HUES64 (cell line): ENCODE results near the gene KRTAP13-3. TPM values are rescaled to one million over a fixed set of nuclear protein-coding genes. Genes with fewer than 3 reads are reported as not detected.

Source experiments
- H3K27ac ChIP-seq: 2 replicates; pipeline ENCODE4 v1.7.0; 2013; ENCODE audit warnings: low read depth, low read length, inconsistent platforms
- H3K27me3 ChIP-seq: 2 replicates; pipeline ENCODE4 v1.6.1; 2013; ENCODE audit warnings: mild to moderate bottlenecking, low read length; ENCODE audit not compliant: insufficient read depth
- H3K36me3 ChIP-seq: 2 replicates; pipeline ENCODE4 v1.6.1; 2013; ENCODE audit warnings: mild to moderate bottlenecking, low read length; ENCODE audit not compliant: insufficient read depth
- H3K4me1 ChIP-seq: 2 replicates; pipeline ENCODE4 v1.6.1; 2013; ENCODE audit warnings: mild to moderate bottlenecking, low read length, moderate library complexity; ENCODE audit not compliant: insufficient read depth
- H3K4me3 ChIP-seq: 2 replicates; pipeline ENCODE4 v1.5.1; 2013; ENCODE audit warnings: mild to moderate bottlenecking, low read length, moderate library complexity
- H3K9ac ChIP-seq: 2 replicates; pipeline ENCODE4 v1.6.1; 2013; ENCODE audit warnings: mild to moderate bottlenecking, low read depth, low read length
- H3K9me3 ChIP-seq: 2 replicates; pipeline ENCODE4 v1.6.1; 2013; ENCODE audit warnings: low read depth, low read length; ENCODE audit not compliant: insufficient read depth
- WGBS: fragments of 150-250, 120-280 bp; methylation state at CpG from one replicate; pipeline ENCODE4 v1.1.7; 2013; ENCODE audit warnings: missing lambda C conversion rate; 5-methylcytosine and 5-hydroxymethylcytosine counted together
- polyA plus RNA-seq, 2 experiments: library from polyadenylated mRNA; stranded (reverse); fragments of 50-300 nt; gene quantifications; one replicate each; pipeline ENCODE4 v1.2.3, GENCODE V29; 2013

KRTAP13-3 gene
- polyA plus RNA-seq (2013, experiment 1 of 2): not detected
- polyA plus RNA-seq (2013, experiment 2 of 2): not detected

DNA sequence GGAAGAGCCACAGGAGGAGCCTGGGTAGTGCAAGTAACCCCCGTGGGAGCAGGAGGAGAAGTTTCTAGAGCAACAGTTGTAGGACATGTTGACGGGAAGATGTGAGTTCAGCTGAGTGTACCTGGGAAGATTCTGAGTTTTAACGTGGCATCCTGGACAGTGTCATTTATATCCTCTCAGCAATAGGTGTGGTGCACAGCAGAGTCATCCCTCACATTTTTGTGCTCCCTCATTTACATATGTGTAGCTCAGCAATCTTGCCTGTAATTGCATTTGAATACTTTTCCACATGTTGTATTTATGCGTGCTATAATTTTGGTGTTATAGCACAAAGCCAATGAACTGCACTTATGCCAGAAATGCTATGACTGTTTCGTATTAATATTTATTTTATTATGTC is at the start of gene KRTAP13-3:
KRTAP13-3 (minus strand) TSS at position 101 of the 400 bp plus-strand sequence; CDS start at position 87, 14 bp downstream.
- WGBS: 82% methylated on average over 4 of the region's 5 CpGs
- H3K9ac ChIP-seq: no peak within 1 kb of the TSS
- peaks cover 24% of the 10 kb centered on the region for H3K4me1 ChIP-seq
- H3K4me3 ChIP-seq: no peak within 1 kb of the TSS
- H3K27me3 ChIP-seq: no peaks in the 10 kb centered on the region
- H3K27ac ChIP-seq: peak within 1 kb of the TSS; percentile 75; the same call in 1 of the 2 replicates
- H3K9me3 ChIP-seq: 0 out of 2 replicates have a peak, but pooled peaks cover 3% of the 10 kb centered on the region
- H3K36me3 ChIP-seq: no peaks in the 10 kb centered on the region

GRCh38 chr21:30468900-30469714 is 43.4 kb upstream of the KRTAP13-3 start:
- Histone ChIP-seq H3K36me3 (no peaks in the 10 kb centered on the region), H3K4me1 (no peaks in the 10 kb centered on the region), H3K9ac (no peak overlapping the region), H3K27ac (no peak overlapping the region), H3K27me3 (no peaks in the 10 kb centered on the region), H3K4me3 (no peak overlapping the region), H3K9me3 (no peaks in the 10 kb centered on the region)
- WGBS: 96% methylated on average over 4 of the region's 6 CpGs

- Histone ChIP-seq H3K27me3 (no peaks in the 10 kb centered on the region), H3K9me3 (no peaks in the 10 kb centered on the region), H3K9ac (no peak overlapping the region), H3K27ac (no peak overlapping the region), H3K4me3 (no peak overlapping the region), H3K36me3 (no peaks in the 10 kb centered on the region), H3K4me1 (no peaks in the 10 kb centered on the region)
- 69% methylated on average over 3 of the region's 3 CpGs for WGBS
These were observed 38.0 kb upstream of the KRTAP13-3 start for GRCh38 chr21:30463713-30464112.

DNA sequence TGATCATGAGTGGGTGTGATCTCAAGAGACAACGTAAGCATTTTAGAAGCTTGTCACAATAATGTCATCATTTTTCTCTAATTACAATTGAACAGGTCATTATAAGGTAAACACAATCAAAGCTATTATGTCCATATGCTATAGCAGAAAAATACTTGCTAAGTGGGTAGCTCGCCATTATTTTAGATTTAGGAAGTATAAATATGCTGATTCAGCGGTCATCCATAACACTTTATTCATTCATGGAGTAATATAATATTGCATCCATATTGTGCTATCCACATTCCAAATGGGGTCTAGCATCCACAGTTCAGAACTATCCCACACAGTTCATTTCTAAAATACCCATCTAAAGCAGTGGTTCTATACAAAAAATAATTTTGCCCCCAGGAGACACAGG is 22.8 kb upstream of the KRTAP13-3 start:
- H3K4me1 ChIP-seq: peaks cover 7% of the 10 kb centered on the region
- H3K36me3 ChIP-seq: no peaks in the 10 kb centered on the region
- no CpG with 5 or more reads among the region's 3 CpGs for WGBS
- H3K9me3 ChIP-seq: no peaks in the 10 kb centered on the region
- H3K27me3 ChIP-seq: no peaks in the 10 kb centered on the region
- no peak overlapping the region for H3K27ac ChIP-seq
- no peak overlapping the region for H3K4me3 ChIP-seq
- no peak overlapping the region for H3K9ac ChIP-seq

DNA sequence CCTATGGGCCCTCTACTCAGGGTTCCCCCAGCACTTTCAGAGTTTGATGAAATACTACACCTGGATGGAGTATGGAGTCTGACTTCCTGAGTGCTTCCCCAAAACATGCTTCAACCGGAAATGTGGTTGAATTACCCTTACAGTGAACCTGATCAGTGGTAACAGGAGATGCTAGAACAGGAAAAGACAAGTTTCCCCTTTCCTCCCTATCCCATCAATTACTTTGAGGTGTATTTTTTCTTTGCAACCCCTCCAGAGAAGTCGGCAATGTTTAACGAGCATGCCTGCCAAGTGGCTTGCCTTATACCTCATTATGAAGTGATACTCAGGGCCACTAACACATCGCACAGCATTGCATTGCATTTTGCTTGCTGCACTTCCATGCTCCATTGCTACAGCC is 21.3 kb upstream of the KRTAP13-3 start:
- no peaks in the 10 kb centered on the region for H3K27me3 ChIP-seq
- H3K4me3 ChIP-seq: no peak overlapping the region
- H3K36me3 ChIP-seq: no peaks in the 10 kb centered on the region
- H3K9ac ChIP-seq: no peak overlapping the region
- WGBS: 85% methylated on average over 4 of the region's 4 CpGs
- H3K27ac ChIP-seq: no peak overlapping the region
- peaks cover 11% of the 10 kb centered on the region for H3K4me1 ChIP-seq
- H3K9me3 ChIP-seq: no peaks in the 10 kb centered on the region

DNA sequence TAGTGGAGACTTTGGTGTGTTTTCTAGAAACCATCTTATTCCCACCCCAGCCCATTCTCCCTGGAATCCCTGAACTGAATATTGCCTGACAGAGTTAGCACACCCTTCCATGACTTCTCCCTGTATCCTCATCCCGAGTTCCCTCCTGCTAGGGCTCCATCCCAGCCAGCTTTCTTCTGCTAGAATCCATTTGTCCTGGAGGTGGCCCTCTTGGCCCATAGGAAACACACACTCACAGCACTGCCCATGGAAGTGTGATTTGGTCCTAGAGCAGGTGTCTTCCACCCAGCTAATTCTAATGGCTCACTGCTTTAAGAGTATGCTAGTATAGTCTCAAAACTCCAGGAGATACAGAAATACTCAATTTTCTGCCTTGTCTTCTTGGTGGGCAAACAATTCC is 18.5 kb upstream of the KRTAP13-3 start:
- H3K27ac ChIP-seq: no peak overlapping the region; the same call in 1 of the 2 replicates
- H3K4me3 ChIP-seq: no peak overlapping the region
- no peak overlapping the region for H3K9ac ChIP-seq
- H3K4me1 ChIP-seq: peaks cover 11% of the 10 kb centered on the region
- H3K9me3 ChIP-seq: no peaks in the 10 kb centered on the region
- WGBS: 85% methylated on average over 1 of the region's 1 CpG
- H3K36me3 ChIP-seq: no peaks in the 10 kb centered on the region
- no peaks in the 10 kb centered on the region for H3K27me3 ChIP-seq

DNA sequence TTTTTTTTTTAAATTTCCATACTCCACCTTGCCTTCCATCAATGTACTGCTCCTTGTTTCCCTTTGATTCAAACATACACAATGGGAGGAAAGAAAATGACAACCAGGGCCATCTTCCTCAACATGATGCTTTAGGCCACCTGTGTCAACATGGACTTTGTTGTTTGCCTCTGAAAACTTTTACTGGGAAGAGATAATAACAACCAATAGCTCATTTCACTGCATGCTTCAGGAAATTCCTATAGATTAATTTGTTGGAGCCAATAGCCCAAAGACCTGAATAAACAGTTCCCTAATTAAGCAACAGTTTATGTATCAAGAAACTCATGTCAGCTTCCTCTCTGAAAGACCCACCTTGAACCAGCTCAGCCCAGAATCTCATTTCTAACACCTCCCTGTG is 17.5 kb upstream of the KRTAP13-3 start:
- Histone ChIP-seq H3K4me1 (peaks cover 11% of the 10 kb centered on the region), H3K27me3 (no peaks in the 10 kb centered on the region), H3K4me3 (no peak overlapping the region), H3K9ac (no peak overlapping the region), H3K27ac (peak overlapping the region; percentile 9; the same call in 1 of the 2 replicates), H3K36me3 (no peaks in the 10 kb centered on the region), H3K9me3 (no peaks in the 10 kb centered on the region)

DNA sequence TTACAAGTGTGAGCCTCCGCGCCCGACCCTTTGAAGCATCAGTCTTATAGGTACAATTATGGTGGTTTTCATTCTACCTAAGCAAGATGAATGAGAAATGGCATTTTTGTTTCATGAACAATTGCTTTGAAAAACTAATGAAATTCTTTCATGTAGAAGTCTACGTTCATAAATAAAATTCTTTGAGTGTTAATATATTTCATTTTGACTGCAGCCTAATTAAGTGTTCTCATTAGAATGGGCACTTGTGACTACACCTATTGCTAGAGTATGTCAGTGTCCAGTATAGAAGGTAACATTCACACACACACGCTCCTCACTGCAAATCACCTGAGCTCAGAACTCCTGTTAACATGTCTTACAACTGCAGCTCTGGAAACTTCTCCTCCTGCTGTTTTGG is 14.2 kb upstream of the KRTAP13-3 start, which contains the start of gene KRTAP15-1:
KRTAP15-1 (plus strand) TSS at position 301 of the 400 bp plus-strand sequence; CDS start at position 354, 53 bp downstream.
- H3K9me3 ChIP-seq: no peaks in the 10 kb centered on the region
- WGBS: over 99% methylated on average over 4 of the region's 5 CpGs
- no peak within 1 kb of the TSS for H3K4me3 ChIP-seq
- no peak within 1 kb of the TSS for H3K9ac ChIP-seq
- no peak within 1 kb of the TSS for H3K27ac ChIP-seq
- peaks cover 11% of the 10 kb centered on the region for H3K4me1 ChIP-seq
- H3K36me3 ChIP-seq: no peaks in the 10 kb centered on the region
- H3K27me3 ChIP-seq: no peaks in the 10 kb centered on the region

- H3K9me3 ChIP-seq: no peaks in the 10 kb centered on the region
- WGBS: 95% methylated on average over 3 of the region's 3 CpGs
- H3K4me3 ChIP-seq: no peak overlapping the region
- H3K27ac ChIP-seq: no peak overlapping the region
- no peaks in the 10 kb centered on the region for H3K4me1 ChIP-seq
- no peak overlapping the region for H3K9ac ChIP-seq
- no peaks in the 10 kb centered on the region for H3K27me3 ChIP-seq
- no peaks in the 10 kb centered on the region for H3K36me3 ChIP-seq
These were observed 11.4 kb upstream of the KRTAP13-3 start for GRCh38 chr21:30437010-30437565.

- Histone ChIP-seq H3K4me1 (peaks cover 3% of the 10 kb centered on the region; the same call in 1 of the 2 replicates), H3K36me3 (no peaks in the 10 kb centered on the region), H3K9me3 (no peaks in the 10 kb centered on the region), H3K27ac (no peak overlapping the region), H3K27me3 (no peaks in the 10 kb centered on the region), H3K4me3 (no peak overlapping the region), H3K9ac (no peak overlapping the region)
- 23% methylated on average over 7 of the region's 10 CpGs for WGBS
These were observed 8.4 kb upstream of the KRTAP13-3 start for GRCh38 chr21:30434033-30434631.

DNA sequence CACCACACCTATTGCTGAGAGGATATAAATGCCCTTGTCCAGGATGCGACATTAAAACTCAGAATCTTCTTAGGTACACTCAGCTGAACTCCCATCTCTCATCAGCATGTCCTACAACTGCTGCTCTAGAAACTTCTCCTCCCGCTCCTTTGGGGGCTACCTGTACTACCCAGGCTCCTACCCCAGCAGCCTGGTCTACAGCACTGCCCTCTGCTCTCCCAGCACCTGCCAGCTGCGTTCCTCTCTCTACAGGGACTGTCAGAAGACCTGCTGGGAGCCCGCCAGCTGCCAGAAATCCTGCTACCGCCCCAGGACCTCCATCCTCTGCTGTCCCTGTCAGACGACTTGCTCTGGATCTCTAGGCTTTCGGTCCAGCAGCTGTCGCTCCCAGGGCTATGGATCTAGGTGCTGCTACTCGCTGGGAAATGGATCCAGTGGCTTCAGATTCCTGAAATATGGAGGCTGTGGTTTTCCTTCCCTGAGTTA is 4.5 kb upstream of the KRTAP13-3 start, which contains the start of gene KRTAP13-4:
KRTAP13-4 (plus strand) TSS at position 51 of the 486 bp plus-strand sequence; CDS start at position 107, 56 bp downstream.
- H3K27me3 ChIP-seq: no peaks in the 10 kb centered on the region
- no peak within 1 kb of the TSS for H3K27ac ChIP-seq
- H3K9ac ChIP-seq: no peak within 1 kb of the TSS
- H3K4me1 ChIP-seq: peaks cover 24% of the 10 kb centered on the region
- H3K9me3 ChIP-seq: no peaks in the 10 kb centered on the region
- no peaks in the 10 kb centered on the region for H3K36me3 ChIP-seq
- H3K4me3 ChIP-seq: no peak within 1 kb of the TSS
- WGBS: 88% methylated on average over 9 of the region's 9 CpGs
